T-helper 1 cell (primary cell): ENCODE measurements around the gene MDM2.

Source experiments
- DNase-seq, 5 donors: peaks; one replicate each; pipeline ENCODE4 v3.0.0-alpha.2; 2012 to 2020

The MDM2 gene

DNA sequence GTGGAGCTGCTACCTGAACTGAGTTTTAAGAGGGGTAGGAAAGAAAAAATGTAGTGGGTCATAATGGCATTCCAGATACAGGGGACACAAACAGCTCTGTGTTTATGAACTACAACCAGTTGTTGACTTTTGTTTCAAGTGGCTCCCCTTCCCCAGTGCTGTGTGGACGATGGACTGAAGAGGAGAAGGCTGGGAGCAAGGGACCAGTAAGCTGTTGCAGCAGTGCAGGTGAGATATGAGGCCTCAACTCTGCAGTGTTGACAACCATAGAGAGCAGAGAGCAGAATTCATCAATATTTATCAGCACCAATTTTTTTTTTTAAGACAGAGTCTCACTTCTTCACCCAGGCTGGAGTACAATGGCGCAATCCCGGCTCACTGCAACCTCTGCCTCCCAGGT, 46.6 kb downstream of the MDM2 start:
- no peak for DNase-seq

- DNase-seq = no peak
Observed at GRCh38 chr12:68855111-68855510, 47.1 kb downstream of the MDM2 start.

GRCh38 chr12:68855771-68856170, 47.8 kb downstream of the MDM2 start:
- DNase-seq = no peak

DNA sequence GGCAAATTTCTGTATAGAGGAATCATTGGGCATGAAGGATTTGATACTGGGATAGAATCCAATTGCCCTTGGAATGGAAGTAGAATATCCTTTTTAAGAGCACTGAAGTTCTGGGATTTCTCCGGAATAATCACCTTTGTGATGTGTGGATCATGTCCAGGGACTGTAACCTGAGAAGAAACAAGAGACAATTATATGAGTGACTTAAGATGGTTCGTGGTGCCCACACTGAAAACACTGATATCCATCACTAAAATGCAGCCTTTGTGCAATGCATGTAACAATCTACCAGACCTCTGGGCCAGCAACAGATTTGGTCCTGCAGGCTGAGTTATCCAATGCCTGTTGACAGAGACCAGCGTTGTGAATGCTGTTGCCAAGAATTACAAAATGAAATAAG, 48.5 kb downstream of the MDM2 start:
- no peak for DNase-seq

DNA sequence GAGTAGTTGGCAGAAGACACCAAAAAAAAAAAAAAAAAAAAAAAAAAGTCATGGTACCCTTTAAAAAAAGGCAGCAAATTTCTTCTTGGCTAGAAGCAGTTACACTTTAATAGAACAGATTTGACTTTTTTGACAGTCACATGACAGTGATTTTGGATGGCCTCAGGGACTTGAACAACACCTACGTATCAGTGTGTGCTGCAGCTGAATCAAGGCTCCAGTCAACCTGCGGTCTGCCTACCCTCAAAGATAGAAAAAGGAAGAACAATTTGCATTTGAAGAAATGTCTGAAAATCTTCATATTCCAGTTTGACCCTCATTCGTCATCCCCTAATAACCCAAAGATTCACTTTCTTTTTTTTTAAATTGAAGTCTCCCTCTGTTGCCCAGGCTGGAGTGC, 53.9 kb downstream of the MDM2 start:
- no peak for DNase-seq

DNA sequence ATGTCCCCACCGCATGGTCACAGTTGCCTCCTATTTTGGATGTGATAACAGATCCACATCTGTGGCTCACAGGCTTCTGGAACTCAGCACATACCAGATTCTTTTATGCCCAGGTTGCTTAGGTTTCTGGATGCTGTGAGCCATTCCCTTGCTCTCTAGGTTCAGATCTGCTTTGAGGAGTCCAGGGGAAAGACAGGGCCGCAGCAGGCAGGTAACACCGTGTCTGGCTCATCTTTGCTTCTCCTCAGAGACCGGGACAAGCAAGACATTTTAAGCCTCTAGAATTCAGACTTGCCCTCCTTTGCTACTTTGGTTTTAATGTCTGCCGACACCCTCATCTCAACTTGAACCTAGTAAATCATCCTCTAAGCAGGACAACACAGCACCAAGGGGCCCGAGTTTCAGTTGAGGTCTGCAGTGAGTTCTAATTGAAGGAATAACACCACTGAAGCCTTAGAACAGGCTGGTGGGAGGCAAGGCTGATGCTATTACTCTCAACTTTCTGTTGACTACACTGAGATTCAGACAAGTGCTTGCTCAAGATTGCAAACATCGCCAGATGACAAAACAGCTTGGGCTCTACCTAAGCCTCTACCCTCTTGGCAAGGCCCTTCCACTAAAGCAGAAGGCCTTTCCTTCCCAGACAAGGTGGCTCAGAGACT, 55.3 kb downstream of the MDM2 start:
- DNase-seq = no peak

DNA sequence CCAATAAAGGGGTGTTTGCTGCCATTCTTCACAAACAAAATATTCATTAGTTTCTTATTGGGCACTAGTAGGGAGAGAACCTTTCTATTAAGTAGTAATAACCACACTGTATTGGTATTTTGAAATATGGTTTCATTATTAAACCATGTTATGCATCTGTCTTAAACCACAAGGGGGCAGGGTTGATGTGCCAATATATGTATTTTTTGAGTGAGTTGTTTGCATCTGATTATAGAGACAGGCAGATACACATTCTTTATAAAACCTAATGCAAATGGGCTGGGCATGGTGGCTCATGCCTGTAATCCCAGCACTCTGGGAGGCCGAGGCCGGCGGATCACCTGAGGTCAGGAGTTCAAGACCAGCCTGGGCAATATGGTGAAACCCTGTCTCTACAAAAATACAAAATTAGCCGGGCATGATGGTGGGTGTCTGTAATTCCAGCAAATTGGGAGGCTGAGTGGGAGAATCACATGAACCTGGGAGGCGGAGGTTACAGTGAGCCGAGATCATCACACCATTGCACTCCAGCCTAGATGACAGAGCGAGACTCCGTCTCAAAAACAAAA, 56.0 kb downstream of the MDM2 start:
- peak in 2 of 5 donors; percentile 10 to 41 for DNase-seq

GRCh38 chr12:68864604-68865003, 56.6 kb downstream of the MDM2 start:
- no peak for DNase-seq

GRCh38 chr12:68865399-68866164, 57.6 kb downstream of the MDM2 start:
- DNase-seq = no peak

GRCh38 chr12:68866950-68867349, 59.0 kb downstream of the MDM2 start:
- no peak for DNase-seq

- no peak for DNase-seq
Observed at GRCh38 chr12:68867606-68868005, 59.6 kb downstream of the MDM2 start.

GRCh38 chr12:68868043-68868790, 60.2 kb downstream of the MDM2 start:
- DNase-seq = no peak

DNA sequence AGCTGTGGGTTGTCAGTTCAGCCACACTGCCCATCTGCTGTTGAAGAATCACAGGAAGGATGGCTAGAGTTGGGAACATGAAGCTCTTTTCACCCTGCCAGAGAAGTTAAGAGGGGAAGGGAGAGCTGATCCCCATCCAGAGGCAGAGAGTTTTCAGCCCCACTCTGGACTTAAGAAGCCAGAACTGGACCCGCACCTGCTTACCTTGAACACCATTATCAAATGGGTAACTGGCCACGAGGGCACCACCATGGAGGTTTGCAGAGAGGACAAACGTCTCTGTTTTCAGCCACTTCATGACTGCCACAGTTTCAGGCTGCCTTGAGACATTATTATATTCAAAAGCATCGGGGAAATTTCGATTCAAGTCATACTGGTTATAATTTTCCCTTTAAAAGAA, 62.0 kb downstream of the MDM2 start:
- DNase-seq = no peak

DNA sequence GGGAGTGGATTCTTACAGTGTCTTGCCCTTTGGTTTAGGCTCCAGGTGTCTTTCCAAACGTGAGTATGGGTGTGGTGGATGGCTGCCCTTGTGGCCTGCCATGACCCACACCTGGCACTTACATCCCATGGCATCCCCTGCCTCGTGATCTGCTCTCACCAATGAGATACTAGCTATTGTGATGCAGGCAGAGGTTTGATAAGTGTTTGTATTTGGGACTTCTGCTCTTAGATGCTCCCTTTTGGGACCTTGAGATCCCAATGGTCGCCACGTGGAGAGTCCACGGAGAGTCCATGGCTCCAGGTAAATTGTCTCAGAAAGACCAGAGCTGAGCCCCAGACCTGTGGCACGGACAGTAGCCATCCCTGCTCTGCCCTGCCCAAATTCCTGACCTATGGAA, 62.5 kb downstream of the MDM2 start:
- no peak for DNase-seq

DNA sequence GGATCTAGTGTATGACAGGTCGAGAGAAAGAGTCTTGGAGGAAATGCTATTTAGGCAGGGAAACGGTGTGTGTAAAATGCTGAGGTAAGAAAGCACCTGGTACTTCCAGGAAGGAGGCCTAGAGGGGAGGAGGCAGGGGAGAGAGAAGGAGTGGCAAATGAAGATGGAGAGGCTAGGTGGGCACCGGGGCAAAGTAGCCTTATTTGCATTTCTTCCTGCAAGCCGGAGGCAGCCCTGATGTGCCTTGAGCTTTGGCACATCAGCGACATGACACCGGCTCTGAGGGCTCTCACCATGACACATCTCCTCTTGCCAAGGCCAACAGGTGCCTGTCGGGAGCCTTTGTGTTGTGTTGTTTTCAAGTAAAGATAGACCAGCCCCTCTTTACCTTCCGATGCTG, 63.4 kb downstream of the MDM2 start:
- DNase-seq = no peak

- peak in 1 of 5 donors; percentile 13 for DNase-seq
Observed at GRCh38 chr12:68871921-68872320, 63.9 kb downstream of the MDM2 start.

GRCh38 chr12:68873316-68873715, 65.3 kb downstream of the MDM2 start:
- no peak for DNase-seq

GRCh38 chr12:68876461-68876860, 68.5 kb downstream of the MDM2 start:
- DNase-seq = no peak

DNA sequence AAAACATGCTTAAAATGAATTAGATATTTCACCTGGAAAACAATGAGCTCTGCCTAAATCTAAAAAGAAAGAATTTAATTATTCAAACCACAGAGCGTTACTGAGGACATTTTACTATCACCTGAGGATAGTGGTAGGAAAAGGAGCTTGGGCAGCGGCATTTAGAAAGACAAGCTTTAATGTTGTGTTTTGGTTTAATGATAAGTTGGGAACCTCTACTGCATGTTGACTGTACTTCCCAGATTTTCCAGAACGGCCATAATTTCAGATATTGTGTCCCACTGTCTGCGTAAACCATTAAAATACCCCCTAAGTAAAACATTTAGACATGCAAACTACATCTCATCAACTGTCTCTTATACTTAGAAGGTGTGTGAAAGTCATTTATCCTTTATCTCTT, 69.6 kb downstream of the MDM2 start:
- DNase-seq = no peak

GRCh38 chr12:68878283-68878682, 70.3 kb downstream of the MDM2 start:
- DNase-seq = no peak

- DNase-seq = no peak
Observed at GRCh38 chr12:68878846-68879245, 70.9 kb downstream of the MDM2 start.

DNA sequence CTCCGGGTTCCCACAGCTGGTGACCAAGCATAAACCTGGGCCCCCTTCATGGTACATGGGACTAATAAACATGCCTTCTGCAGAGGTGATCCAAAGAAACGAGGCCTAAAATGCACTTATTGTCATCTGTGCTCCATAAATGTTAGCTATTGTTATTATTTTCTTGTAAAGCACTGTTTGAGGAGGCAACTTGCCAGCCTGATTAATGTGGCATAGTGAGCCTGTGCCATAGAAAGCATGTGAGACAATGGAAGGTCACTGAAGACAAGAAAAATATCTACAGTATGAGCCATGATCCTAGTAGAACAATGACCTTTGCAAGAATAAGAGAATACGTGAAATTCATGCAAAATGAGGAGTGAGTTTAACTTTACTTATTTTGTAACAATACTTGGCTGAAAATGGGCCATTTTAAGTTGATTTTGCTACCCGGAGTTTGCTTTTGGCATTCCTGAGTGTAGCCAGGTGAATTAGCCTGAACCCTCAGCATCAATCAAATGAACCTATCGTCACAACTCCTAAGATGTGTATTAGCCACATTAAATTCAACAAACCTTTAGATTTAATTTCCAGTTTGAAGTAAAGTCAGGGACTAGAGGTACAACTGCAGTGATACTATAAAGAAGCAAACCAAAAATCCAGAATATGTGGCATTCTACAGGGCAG, 72.8 kb downstream of the MDM2 start:
- no peak for DNase-seq
